ENCODE results near the gene P2RX6.

DNA sequence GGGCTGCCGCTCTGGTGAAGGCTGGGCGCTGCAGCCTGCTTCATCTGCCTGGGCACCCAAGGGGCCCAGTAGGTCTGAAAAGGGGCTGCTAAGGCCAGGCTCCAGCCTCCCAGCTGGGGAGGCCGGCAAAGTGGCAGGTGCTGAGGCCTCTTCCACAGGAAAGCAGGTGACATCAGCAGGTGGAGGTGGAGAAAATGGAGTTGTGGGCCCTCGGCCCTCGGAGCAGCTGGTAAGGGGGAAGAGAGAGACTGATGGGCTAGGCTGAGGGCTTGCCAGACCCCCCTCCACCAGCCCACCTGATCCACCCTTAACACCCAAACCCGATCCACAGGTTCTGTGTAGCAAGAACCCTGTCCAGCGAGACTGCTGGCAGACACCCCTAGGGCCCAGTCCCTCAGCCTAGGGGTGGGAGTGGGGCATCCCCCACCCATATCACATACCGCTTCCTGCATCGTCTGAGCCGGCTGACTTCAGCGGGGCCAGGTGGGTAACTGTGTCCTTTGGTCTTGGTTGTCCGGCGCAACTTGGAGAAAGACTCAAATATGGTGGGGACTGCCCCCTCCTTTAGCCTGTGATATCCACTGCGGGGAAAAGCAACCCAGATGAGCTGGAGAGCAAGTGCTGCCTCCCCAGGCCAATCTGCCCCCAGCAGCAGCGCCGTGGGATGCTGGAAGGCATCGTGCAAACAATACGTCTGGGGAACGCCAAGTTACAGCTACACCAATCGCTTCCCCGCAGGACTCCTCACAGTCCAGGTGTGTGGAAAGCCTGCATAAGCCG, 14.6 kb upstream of the P2RX6 start:
- no peak for TF ChIP-seq EZH2phosphoT487 (IDR thresholded peaks at IDR 0.05; ENCODE audit: low read depth, severe bottlenecking, unreplicated experiment)
- no peak for TF ChIP-seq EZH2 (IDR thresholded peaks at IDR 0.05; ENCODE audit: borderline replicate concordance)
- TF ChIP-seq CTCF (IDR thresholded peaks at IDR 0.05; ENCODE audit: poor library complexity): no peak

Measured in hepatocyte (in vitro differentiated cells).